Measurements from ENCODE around the gene TOMM5.

DNA sequence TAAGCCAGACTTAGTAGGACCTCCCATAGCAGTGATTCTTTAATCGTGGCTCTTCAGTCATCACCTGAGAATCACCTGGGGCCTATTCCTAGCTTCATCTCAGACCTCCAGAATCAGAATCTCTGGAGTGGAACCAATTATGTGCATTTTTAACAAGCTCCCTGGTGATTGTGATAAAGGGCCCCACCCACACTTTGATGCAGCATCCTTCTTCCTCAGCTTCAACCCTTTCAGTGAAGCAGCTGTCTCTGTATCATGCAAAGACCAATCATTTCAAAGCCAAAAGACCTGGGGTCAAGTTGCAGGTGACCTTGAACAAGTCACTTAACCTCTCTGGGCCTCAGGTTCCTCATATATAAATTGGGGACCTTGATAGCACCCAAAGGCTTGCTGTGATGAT lies 33.3 kb downstream of the TOMM5 start:
- TF ChIP-seq, protein P1, sequence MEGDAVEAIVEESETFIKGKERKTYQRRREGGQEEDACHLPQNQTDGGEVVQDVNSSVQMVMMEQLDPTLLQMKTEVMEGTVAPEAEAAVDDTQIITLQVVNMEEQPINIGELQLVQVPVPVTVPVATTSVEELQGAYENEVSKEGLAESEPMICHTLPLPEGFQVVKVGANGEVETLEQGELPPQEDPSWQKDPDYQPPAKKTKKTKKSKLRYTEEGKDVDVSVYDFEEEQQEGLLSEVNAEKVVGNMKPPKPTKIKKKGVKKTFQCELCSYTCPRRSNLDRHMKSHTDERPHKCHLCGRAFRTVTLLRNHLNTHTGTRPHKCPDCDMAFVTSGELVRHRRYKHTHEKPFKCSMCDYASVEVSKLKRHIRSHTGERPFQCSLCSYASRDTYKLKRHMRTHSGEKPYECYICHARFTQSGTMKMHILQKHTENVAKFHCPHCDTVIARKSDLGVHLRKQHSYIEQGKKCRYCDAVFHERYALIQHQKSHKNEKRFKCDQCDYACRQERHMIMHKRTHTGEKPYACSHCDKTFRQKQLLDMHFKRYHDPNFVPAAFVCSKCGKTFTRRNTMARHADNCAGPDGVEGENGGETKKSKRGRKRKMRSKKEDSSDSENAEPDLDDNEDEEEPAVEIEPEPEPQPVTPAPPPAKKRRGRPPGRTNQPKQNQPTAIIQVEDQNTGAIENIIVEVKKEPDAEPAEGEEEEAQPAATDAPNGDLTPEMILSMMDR (IDR thresholded peaks at IDR 0.05; ENCODE audit: insufficient read depth, low read length), result no peak
- no peak for TF ChIP-seq GABPA (IDR thresholded peaks at IDR 0.05; ENCODE audit: low read depth)
- no peak for TF ChIP-seq SPI1 (IDR thresholded peaks at IDR 0.05; ENCODE audit: borderline replicate concordance, low read depth)
- TF ChIP-seq, protein P2, sequence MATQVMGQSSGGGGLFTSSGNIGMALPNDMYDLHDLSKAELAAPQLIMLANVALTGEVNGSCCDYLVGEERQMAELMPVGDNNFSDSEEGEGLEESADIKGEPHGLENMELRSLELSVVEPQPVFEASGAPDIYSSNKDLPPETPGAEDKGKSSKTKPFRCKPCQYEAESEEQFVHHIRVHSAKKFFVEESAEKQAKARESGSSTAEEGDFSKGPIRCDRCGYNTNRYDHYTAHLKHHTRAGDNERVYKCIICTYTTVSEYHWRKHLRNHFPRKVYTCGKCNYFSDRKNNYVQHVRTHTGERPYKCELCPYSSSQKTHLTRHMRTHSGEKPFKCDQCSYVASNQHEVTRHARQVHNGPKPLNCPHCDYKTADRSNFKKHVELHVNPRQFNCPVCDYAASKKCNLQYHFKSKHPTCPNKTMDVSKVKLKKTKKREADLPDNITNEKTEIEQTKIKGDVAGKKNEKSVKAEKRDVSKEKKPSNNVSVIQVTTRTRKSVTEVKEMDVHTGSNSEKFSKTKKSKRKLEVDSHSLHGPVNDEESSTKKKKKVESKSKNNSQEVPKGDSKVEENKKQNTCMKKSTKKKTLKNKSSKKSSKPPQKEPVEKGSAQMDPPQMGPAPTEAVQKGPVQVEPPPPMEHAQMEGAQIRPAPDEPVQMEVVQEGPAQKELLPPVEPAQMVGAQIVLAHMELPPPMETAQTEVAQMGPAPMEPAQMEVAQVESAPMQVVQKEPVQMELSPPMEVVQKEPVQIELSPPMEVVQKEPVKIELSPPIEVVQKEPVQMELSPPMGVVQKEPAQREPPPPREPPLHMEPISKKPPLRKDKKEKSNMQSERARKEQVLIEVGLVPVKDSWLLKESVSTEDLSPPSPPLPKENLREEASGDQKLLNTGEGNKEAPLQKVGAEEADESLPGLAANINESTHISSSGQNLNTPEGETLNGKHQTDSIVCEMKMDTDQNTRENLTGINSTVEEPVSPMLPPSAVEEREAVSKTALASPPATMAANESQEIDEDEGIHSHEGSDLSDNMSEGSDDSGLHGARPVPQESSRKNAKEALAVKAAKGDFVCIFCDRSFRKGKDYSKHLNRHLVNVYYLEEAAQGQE (IDR thresholded peaks at IDR 0.05; ENCODE audit: insufficient replicate concordance, low read depth), result no peak
- no peak for TF ChIP-seq POLR2AphosphoS5 (IDR thresholded peaks at IDR 0.05; ENCODE audit: low read depth)
